NT2/D1 (cell line): ENCODE results near the gene PPP1R12B.
"Not testable (repeated sequence)": the region's sequence is repeated elsewhere in the genome, so short reads cannot be mapped to it uniquely, and the experiment has no call there.

Experiments used
- SUZ12 ChIP-seq: IDR thresholded peaks from 2 replicates; pipeline ENCODE4 v1.6.1; 2011; ENCODE audit not compliant: insufficient read length, insufficient read depth; ENCODE audit errors: extremely low read depth
- YY1 ChIP-seq: IDR thresholded peaks from 2 replicates; pipeline ENCODE4 v1.6.1; 2011; ENCODE audit not compliant: insufficient read length, insufficient read depth
- ZNF274 ChIP-seq: IDR thresholded peaks from 2 replicates; pipeline ENCODE4 v1.6.1; 2011; ENCODE audit warnings: mild to moderate bottlenecking, low read depth, low read length

GRCh38 chr1:202521484-202521883 lies 173.0 kb downstream of the PPP1R12B start:
- not testable (repeated sequence) for TF ChIP-seq YY1, ZNF274, SUZ12
